WTC11 (cell line): ENCODE measurements around the gene ADCY2. TPM values are rescaled to one million over a fixed set of nuclear protein-coding genes. Genes with fewer than 3 reads are reported as not detected.
A peak's percentile ranks its signal among the peaks of the same experiment; 100 is the strongest.

Experiments
- ATAC-seq: fragments of 200-7000 bp; cut with Tn5 transposase; 2 replicates; pipeline ENCODE4 v1.10.0; 2021; ENCODE audit warnings: mild to moderate bottlenecking, moderate library complexity
- CTCF ChIA-PET: fragments of 300-600 bp; sonication (Branson Sonifier 250); formaldehyde crosslinking; loops from one replicate; lab custom pipeline; 2021; ENCODE audit warnings: antibody characterized with exemption; lab: Charles Lee
- POLR2A ChIA-PET: fragments of 350-600 bp; sonication (Branson Sonifier 250); formaldehyde crosslinking; loops from one replicate; lab custom pipeline; 2021; ENCODE audit warnings: antibody characterized with exemption; lab: Charles Lee
- DNase-seq: peaks from one replicate; pipeline ENCODE4 v3.0.0; 2021; ENCODE audit warnings: low spot score
- H3K27ac Mint-ChIP-seq: 2 replicates; pipeline ENCODE4 v1.8.0; 2021; ENCODE audit warnings: mixed read lengths
- H3K27me3 Mint-ChIP-seq: 2 replicates; pipeline ENCODE4 v1.8.0; 2021; ENCODE audit warnings: low read depth, mild to moderate bottlenecking, moderate library complexity, mixed read lengths
- H3K36me3 Mint-ChIP-seq: 2 replicates; pipeline ENCODE4 v1.8.0; 2021; ENCODE audit warnings: mixed read lengths
- H3K4me1 Mint-ChIP-seq: 2 replicates; pipeline ENCODE4 v1.8.0; 2022; ENCODE audit warnings: mixed read lengths
- H3K4me3 Mint-ChIP-seq: 2 replicates; pipeline ENCODE4 v1.8.0; 2021; ENCODE audit warnings: mild to moderate bottlenecking, moderate library complexity, mixed read lengths
- H3K9me3 Mint-ChIP-seq: 2 replicates; pipeline ENCODE4 v1.8.0; 2021; ENCODE audit warnings: mixed read lengths
- FOXJ3 ChIP-seq: sonication (generic); formaldehyde crosslinking; IDR thresholded peaks from 2 replicates; pipeline ENCODE4 v1.9.0; 2021; ENCODE audit warnings: missing genetic modification reagents, mild to moderate bottlenecking, borderline replicate concordance
- GABPB1 ChIP-seq: sonication (generic); formaldehyde crosslinking; IDR thresholded peaks from 2 replicates; pipeline ENCODE4 v1.8.1; 2023; ENCODE audit warnings: mild to moderate bottlenecking, missing genetic modification reagents
- GRHL2 ChIP-seq: fragments of 250-450 bp; sonication (Bioruptor Pico); IDR thresholded peaks from 2 replicates; pipeline ENCODE4 v1.8.0; 2022; ENCODE audit warnings: mild to moderate bottlenecking, moderate library complexity; ENCODE audit not compliant: insufficient replicate concordance, severe bottlenecking
- JAZF1 ChIP-seq: fragments of 250-450 bp; sonication (Bioruptor Pico); IDR thresholded peaks from 2 replicates; pipeline ENCODE4 v1.9.0; 2021; ENCODE audit warnings: moderate library complexity, mild to moderate bottlenecking, inconsistent platforms
- MLX ChIP-seq: sonication (generic); formaldehyde crosslinking; IDR thresholded peaks from 2 replicates; pipeline ENCODE4 v1.8.1; 2023; ENCODE audit warnings: mild to moderate bottlenecking, missing genetic modification reagents, moderate library complexity
- NR3C1 ChIP-seq: sonication (generic); formaldehyde crosslinking; conservative IDR thresholded peaks from 2 replicates; pipeline ENCODE4 v1.8.1; 2023; ENCODE audit warnings: low read depth, mild to moderate bottlenecking, missing genetic modification reagents
- SOX15 ChIP-seq: fragments of 250-450 bp; sonication (Bioruptor Pico); IDR thresholded peaks from 2 replicates; pipeline ENCODE4 v1.9.0; 2021; ENCODE audit warnings: mild to moderate bottlenecking
- TEAD1 ChIP-seq: sonication (generic); formaldehyde crosslinking; IDR thresholded peaks from 2 replicates; pipeline ENCODE4 v1.8.0; 2022; ENCODE audit warnings: mild to moderate bottlenecking, missing genetic modification reagents
- TP53 ChIP-seq: sonication (generic); formaldehyde crosslinking; IDR thresholded peaks from 2 replicates; pipeline ENCODE4 v1.8.1; 2023; ENCODE audit warnings: mild to moderate bottlenecking, missing genetic modification reagents
- ZBTB21 ChIP-seq: sonication (generic); formaldehyde crosslinking; IDR thresholded peaks from 2 replicates; pipeline ENCODE4 v1.8.1; 2023; ENCODE audit warnings: mild to moderate bottlenecking, missing genetic modification reagents, borderline replicate concordance
- ZNF232 ChIP-seq: sonication (generic); formaldehyde crosslinking; IDR thresholded peaks from 2 replicates; pipeline ENCODE4 v1.8.0; 2022; ENCODE audit warnings: mild to moderate bottlenecking, missing genetic modification reagents
- ZNF317 ChIP-seq: sonication (generic); formaldehyde crosslinking; IDR thresholded peaks from 2 replicates; pipeline ENCODE4 v1.8.1; 2023; ENCODE audit warnings: low read depth, mild to moderate bottlenecking, moderate library complexity, missing genetic modification reagents, borderline replicate concordance
- ZNF396 ChIP-seq: fragments of 250-450 bp; sonication (Bioruptor Pico); IDR thresholded peaks from 2 replicates; pipeline ENCODE4 v1.8.0; 2021; ENCODE audit warnings: mild to moderate bottlenecking, moderate library complexity, borderline replicate concordance
- ZNF671 ChIP-seq: fragments of 250-450 bp; sonication (Bioruptor Pico); IDR thresholded peaks from 2 replicates; pipeline ENCODE4 v1.8.0; 2021; ENCODE audit warnings: mild to moderate bottlenecking
- ZSCAN18 ChIP-seq: fragments of 250-450 bp; sonication (Bioruptor Pico); IDR thresholded peaks from 2 replicates; pipeline ENCODE4 v2.1.2; 2022; ENCODE audit warnings: mild to moderate bottlenecking, moderate library complexity
- total RNA-seq: library from RNA; stranded (reverse); gene quantifications from 3 replicates; pipeline ENCODE4 v1.2.3, GENCODE V29; 2021
- TF ChIP-seq, protein P1 (sequence below): sonication (generic); formaldehyde crosslinking; IDR thresholded peaks from 2 replicates; pipeline ENCODE4 v1.8.0; 2023; ENCODE audit warnings: missing genetic modification reagents
- TF ChIP-seq, protein P2 (sequence below): fragments of 200-600 bp; IDR thresholded peaks from 2 replicates; pipeline ENCODE4 v1.8.0; 2022; ENCODE audit warnings: antibody characterized with exemption
- TF ChIP-seq, protein P3 (sequence below): sonication (generic); formaldehyde crosslinking; IDR thresholded peaks from 2 replicates; pipeline ENCODE4 v1.8.0; 2022; ENCODE audit warnings: mild to moderate bottlenecking, missing genetic modification reagents

ADCY2 gene
- total RNA-seq, 1 experiment from 2014 or later: 142 TPM

DNA sequence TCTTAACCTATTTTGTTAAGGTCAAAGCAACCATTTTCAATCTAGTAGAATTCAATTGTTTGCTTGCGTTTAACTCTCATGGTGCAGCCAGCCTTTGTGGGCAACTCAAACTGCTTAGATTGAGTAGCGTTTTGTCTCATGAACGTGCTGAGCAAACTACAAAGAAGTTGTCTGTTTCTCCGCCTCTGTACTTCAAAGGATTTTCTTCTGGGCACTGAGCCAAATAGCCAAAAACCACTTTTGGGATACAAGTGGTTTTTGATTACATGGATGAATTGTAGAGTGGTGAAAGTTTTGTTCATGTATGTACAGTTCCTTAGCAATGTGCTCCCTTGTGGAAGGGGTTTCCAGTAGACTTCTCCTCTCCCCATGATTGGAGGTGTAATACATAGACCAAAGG lies 332.1 kb downstream of the ADCY2 start (continued):
- no peak for TF ChIP-seq ZBTB21 (CRISPR knock-in tag)

GRCh38 chr5:7741415-7742065 lies 345.6 kb downstream of the ADCY2 start:
- CTCF ChIA-PET: no interaction called here
- H3K9me3 Mint-ChIP-seq: no peaks in the 10 kb centered on the region
- POLR2A ChIA-PET: no interaction called here

DNA sequence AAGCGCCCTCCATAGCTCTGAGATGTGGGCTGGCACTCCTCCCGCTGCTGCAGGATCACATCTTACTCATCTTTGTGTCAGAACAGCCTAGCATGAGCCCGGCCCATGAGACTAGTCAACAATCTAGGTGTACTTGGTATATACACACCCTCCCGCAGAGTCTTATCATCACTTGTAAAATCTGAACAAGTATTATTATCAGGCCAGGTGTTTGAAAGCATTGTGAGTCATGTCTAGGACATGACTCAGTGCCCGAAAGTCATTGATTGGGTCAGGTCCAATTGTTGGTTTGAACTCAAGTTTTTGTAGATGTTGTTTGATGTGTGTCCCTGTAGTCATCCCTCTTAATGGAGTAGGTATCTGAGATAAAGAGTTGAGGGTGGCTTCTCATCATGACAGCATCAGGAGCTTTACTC lies 346.3 kb downstream of the ADCY2 start:
- no peak overlapping the region for H3K27ac Mint-ChIP-seq
- H3K9me3 Mint-ChIP-seq: no peaks in the 10 kb centered on the region
- H3K4me3 Mint-ChIP-seq: no peak overlapping the region
- peaks cover 7% of the 10 kb centered on the region for H3K4me1 Mint-ChIP-seq
- ChIA-PET POLR2A (no interaction called here), CTCF (no interaction called here)
- ATAC-seq (no peak), DNase-seq (no peak)
- TF ChIP-seq NR3C1 (CRISPR knock-in tag): no peak
- peaks cover 15% of the 10 kb centered on the region for H3K36me3 Mint-ChIP-seq
- no peaks in the 10 kb centered on the region for H3K27me3 Mint-ChIP-seq

More at GRCh38 chr5:7741415-7742065, 345.6 kb downstream of the ADCY2 start:
- Mint-ChIP-seq H3K4me3 (no peak overlapping the region), H3K27ac (no peak overlapping the region), H3K27me3 (no peaks in the 10 kb centered on the region), H3K36me3 (peaks cover 10% of the 10 kb centered on the region), H3K4me1 (peaks cover 7% of the 10 kb centered on the region)
- ATAC-seq (no peak), DNase-seq (no peak)
- no peak for TF ChIP-seq ZNF396
- TF ChIP-seq ZBTB21 (CRISPR knock-in tag): no peak
- no peak for TF ChIP-seq GRHL2
- no peak for TF ChIP-seq SOX15 (CRISPR knock-in tag)
- TF ChIP-seq, protein P1, sequence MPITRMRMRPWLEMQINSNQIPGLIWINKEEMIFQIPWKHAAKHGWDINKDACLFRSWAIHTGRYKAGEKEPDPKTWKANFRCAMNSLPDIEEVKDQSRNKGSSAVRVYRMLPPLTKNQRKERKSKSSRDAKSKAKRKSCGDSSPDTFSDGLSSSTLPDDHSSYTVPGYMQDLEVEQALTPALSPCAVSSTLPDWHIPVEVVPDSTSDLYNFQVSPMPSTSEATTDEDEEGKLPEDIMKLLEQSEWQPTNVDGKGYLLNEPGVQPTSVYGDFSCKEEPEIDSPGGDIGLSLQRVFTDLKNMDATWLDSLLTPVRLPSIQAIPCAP (CRISPR knock-in tag): no peak

- H3K4me1 Mint-ChIP-seq: peaks cover 7% of the 10 kb centered on the region
- H3K27me3 Mint-ChIP-seq: no peaks in the 10 kb centered on the region
- CTCF ChIA-PET: interaction anchor here (0.6 to 3.5 kb wide), 43 partner anchors 9 to 977 kb away, joined by 3 to 52 read pairs (median 4); partner anchors contain the start of gene ADCY2
- no peak overlapping the region for H3K4me3 Mint-ChIP-seq
- H3K36me3 Mint-ChIP-seq: peaks cover 19% of the 10 kb centered on the region
- POLR2A ChIA-PET: no interaction called here
- no peaks in the 10 kb centered on the region for H3K9me3 Mint-ChIP-seq
- TF ChIP-seq ZNF317 (CRISPR knock-in tag) (no peak), ZNF671 (no peak), ZSCAN18 (CRISPR knock-in tag) (0 out of 2 replicates have a peak, but pooled peaks have one; percentile 69)
- TF ChIP-seq, protein P2, sequence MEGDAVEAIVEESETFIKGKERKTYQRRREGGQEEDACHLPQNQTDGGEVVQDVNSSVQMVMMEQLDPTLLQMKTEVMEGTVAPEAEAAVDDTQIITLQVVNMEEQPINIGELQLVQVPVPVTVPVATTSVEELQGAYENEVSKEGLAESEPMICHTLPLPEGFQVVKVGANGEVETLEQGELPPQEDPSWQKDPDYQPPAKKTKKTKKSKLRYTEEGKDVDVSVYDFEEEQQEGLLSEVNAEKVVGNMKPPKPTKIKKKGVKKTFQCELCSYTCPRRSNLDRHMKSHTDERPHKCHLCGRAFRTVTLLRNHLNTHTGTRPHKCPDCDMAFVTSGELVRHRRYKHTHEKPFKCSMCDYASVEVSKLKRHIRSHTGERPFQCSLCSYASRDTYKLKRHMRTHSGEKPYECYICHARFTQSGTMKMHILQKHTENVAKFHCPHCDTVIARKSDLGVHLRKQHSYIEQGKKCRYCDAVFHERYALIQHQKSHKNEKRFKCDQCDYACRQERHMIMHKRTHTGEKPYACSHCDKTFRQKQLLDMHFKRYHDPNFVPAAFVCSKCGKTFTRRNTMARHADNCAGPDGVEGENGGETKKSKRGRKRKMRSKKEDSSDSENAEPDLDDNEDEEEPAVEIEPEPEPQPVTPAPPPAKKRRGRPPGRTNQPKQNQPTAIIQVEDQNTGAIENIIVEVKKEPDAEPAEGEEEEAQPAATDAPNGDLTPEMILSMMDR: peak; percentile 92
- TF ChIP-seq, all 79 proteins: peak for 2
- ATAC-seq: peak; percentile 96
- peak overlapping the region; percentile 96 for H3K27ac Mint-ChIP-seq
- peak; percentile 88 for DNase-seq
Observed at GRCh38 chr5:7745882-7746610, 350.1 kb downstream of the ADCY2 start.

DNA sequence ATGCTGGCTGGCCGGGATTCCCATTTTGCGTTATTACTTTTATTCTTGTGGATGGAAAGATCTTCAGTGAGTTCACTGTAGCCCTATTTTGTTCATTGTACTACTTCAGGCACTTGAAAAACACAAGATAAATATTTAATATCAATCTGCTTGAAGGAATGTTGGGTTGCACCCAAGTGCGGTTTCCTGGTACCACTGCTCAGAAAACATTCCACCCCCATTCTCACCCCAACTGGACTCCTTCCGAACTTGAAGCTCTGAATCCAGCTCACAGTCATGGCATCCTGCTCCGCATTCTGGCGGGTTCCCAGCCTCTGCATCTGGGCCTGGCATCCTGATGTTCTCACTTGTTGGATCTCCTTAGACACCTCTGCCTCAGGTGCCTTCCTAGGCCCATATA lies 351.8 kb downstream of the ADCY2 start:
- POLR2A ChIA-PET: no interaction called here
- peaks cover 7% of the 10 kb centered on the region for H3K4me1 Mint-ChIP-seq
- no peak overlapping the region for H3K4me3 Mint-ChIP-seq
- DNase-seq: no peak
- CTCF ChIA-PET: interaction anchor here (1.0 kb wide), 1 partner anchor 15 kb away, joined by 3 read pairs; no protein-coding TSS in a partner anchor
- no peaks in the 10 kb centered on the region for H3K9me3 Mint-ChIP-seq
- no peak for ATAC-seq
- no peak overlapping the region for H3K27ac Mint-ChIP-seq
- no peaks in the 10 kb centered on the region for H3K27me3 Mint-ChIP-seq
- H3K36me3 Mint-ChIP-seq: peaks cover 19% of the 10 kb centered on the region
- TF ChIP-seq TEAD1 (CRISPR knock-in tag): no peak
- no peak for TF ChIP-seq FOXJ3 (CRISPR knock-in tag)
- no peak for TF ChIP-seq GABPB1 (CRISPR knock-in tag)
- TF ChIP-seq, protein P3, sequence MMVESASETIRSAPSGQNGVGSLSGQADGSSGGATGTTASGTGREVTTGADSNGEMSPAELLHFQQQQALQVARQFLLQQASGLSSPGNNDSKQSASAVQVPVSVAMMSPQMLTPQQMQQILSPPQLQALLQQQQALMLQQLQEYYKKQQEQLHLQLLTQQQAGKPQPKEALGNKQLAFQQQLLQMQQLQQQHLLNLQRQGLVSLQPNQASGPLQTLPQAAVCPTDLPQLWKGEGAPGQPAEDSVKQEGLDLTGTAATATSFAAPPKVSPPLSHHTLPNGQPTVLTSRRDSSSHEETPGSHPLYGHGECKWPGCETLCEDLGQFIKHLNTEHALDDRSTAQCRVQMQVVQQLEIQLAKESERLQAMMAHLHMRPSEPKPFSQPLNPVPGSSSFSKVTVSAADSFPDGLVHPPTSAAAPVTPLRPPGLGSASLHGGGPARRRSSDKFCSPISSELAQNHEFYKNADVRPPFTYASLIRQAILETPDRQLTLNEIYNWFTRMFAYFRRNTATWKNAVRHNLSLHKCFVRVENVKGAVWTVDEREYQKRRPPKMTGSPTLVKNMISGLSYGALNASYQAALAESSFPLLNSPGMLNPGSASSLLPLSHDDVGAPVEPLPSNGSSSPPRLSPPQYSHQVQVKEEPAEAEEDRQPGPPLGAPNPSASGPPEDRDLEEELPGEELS (CRISPR knock-in tag): no peak
- TF ChIP-seq, protein P1 (CRISPR knock-in tag): no peak
- no peak for TF ChIP-seq MLX (CRISPR knock-in tag)
- no peak for TF ChIP-seq TP53 (CRISPR knock-in tag)
- no peak for TF ChIP-seq JAZF1 (CRISPR knock-in tag)
- TF ChIP-seq ZNF232 (CRISPR knock-in tag): no peak
